GM12891 (cell line): Measurements from ENCODE around the gene USP25.

Experiments used
- POLR2A ChIP-seq: IDR thresholded peaks from 2 replicates; pipeline ENCODE4 v1.6.1; 2011; ENCODE audit warnings: low read depth, low read length, control low read depth
- POLR2AphosphoS5 ChIP-seq: IDR thresholded peaks from 2 replicates; pipeline ENCODE4 v1.6.1; 2011; ENCODE audit warnings: low read depth, low read length, control low read depth
- TAF1 ChIP-seq: IDR thresholded peaks from 2 replicates; pipeline ENCODE4 v1.6.1; 2011; ENCODE audit warnings: low read depth, low read length, control low read depth

DNA sequence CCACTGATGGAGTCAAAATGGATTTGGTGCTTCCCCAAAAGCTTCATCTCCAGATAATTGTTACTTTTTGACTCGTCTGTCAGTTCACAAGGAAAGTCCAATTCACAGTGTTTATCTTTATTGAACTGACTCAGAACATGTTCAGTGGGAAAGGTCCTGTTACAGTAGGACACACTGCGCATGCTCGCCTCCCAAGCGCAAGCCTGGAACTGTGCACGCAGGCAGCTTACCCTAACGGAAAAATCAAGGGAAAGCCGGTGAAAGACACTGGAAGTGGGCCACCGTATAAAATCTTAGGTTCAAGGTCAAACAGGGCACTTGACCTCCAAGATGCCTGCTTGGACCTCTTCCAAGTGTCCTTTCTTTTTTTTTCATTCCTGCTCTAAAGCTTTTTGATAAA is 174.6 kb downstream of the USP25 start:
- TF ChIP-seq POLR2AphosphoS5 (no peak), TAF1 (no peak), POLR2A (no peak)
